Peyer's patch (tissue), 4 donors: ENCODE data around the gene EHD4.

Experiments used
- CTCF ChIP-seq, 6 experiments: fragments of 450-650 bp in 4 of 6; fragments of 200-600 bp in 2 of 6; sonication (generic) in 1 of 6; IDR thresholded peaks; one replicate each; pipeline ENCODE4 v1.5.1; 2017 to 2019; ENCODE audit warnings: antibody characterized with exemption in 6 of 6, mild to moderate bottlenecking in 3 of 6, moderate library complexity in 1 of 6
- POLR2A ChIP-seq, 2 donors: fragments of 450-650 bp; IDR thresholded peaks; one replicate each; pipeline ENCODE4 v1.5.1; 2017; ENCODE audit warnings: antibody characterized with exemption in 2 of 2, mild to moderate bottlenecking in 2 of 2, moderate library complexity in 2 of 2

DNA sequence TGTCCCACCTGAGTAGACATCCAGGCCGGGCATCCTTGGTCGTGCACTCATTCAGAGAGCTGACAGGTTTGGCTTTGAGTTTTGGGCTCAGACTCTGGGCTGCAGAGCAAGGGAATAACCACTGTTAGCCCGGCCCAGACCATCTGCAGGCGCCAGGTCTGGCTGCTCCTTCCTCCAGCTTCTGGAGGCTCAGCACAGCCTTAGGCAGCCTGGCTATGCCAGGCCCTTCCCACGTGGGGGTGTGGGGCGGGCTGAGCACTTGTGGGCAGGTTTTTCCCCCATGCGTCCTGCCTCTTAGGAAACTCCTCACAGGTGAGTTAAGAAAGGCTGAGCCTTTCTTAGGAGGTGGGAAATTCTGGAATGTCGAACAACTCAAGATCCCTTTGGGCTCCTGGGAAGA, 122.5 kb downstream of the EHD4 start:
- TF ChIP-seq CTCF (IDR thresholded peaks at IDR 0.05), result no peak
- TF ChIP-seq POLR2A (IDR thresholded peaks at IDR 0.05), result no peak
